ENCODE results near the gene UHRF1.
"Not testable (repeated sequence)": the region's sequence is repeated elsewhere in the genome, so short reads cannot be mapped to it uniquely, and the experiment has no call there.

UHRF1 gene

GRCh38 chr19:4974880-4975469 lies 65.7 kb downstream of the UHRF1 start:
- no peak for DNase-seq

GRCh38 chr19:4975601-4976000 lies 66.3 kb downstream of the UHRF1 start:
- not testable (repeated sequence) for DNase-seq

- no peak for DNase-seq
These were observed 67.3 kb downstream of the UHRF1 start for GRCh38 chr19:4976401-4977298.

GRCh38 chr19:4977299-4978174 lies 68.2 kb downstream of the UHRF1 start:
- no peak for DNase-seq

- no peak for DNase-seq
These were observed 70.0 kb downstream of the UHRF1 start for GRCh38 chr19:4979211-4979807.

- no peak for DNase-seq
These were observed 70.8 kb downstream of the UHRF1 start for GRCh38 chr19:4980067-4980466.

GRCh38 chr19:4980838-4981680 lies 71.8 kb downstream of the UHRF1 start:
- no peak for DNase-seq

GRCh38 chr19:4981681-4981958 lies 72.3 kb downstream of the UHRF1 start:
- no peak for DNase-seq

- no peak for DNase-seq
These were observed 74.2 kb downstream of the UHRF1 start for GRCh38 chr19:4983346-4984105.

- no peak for DNase-seq
These were observed 74.7 kb downstream of the UHRF1 start for GRCh38 chr19:4984106-4984380.

- DNase-seq: no peak
These were observed 75.2 kb downstream of the UHRF1 start for GRCh38 chr19:4984438-4984990.

GRCh38 chr19:4985551-4985991 lies 76.3 kb downstream of the UHRF1 start:
- no peak for DNase-seq

GRCh38 chr19:4986056-4986455 lies 76.8 kb downstream of the UHRF1 start:
- DNase-seq: no peak

GRCh38 chr19:4986471-4986891 lies 77.2 kb downstream of the UHRF1 start:
- DNase-seq: no peak

- no peak for DNase-seq
These were observed 78.0 kb downstream of the UHRF1 start for GRCh38 chr19:4987256-4987655.

GRCh38 chr19:4987692-4988370 lies 78.5 kb downstream of the UHRF1 start:
- DNase-seq: no peak

- no peak for DNase-seq
These were observed 79.5 kb downstream of the UHRF1 start for GRCh38 chr19:4988770-4989251.

- DNase-seq: no peak
These were observed 81.0 kb downstream of the UHRF1 start for GRCh38 chr19:4990306-4990705.

- no peak for DNase-seq
These were observed 82.2 kb downstream of the UHRF1 start for GRCh38 chr19:4991538-4991937.

- no peak for DNase-seq
These were observed 82.8 kb downstream of the UHRF1 start for GRCh38 chr19:4991996-4992698.
